ENCODE measurements around the gene PRIMPOL.
"Not testable (repeated sequence)": the region's sequence is repeated elsewhere in the genome, so short reads cannot be mapped to it uniquely, and the experiment has no call there.

Gene PRIMPOL

DNA sequence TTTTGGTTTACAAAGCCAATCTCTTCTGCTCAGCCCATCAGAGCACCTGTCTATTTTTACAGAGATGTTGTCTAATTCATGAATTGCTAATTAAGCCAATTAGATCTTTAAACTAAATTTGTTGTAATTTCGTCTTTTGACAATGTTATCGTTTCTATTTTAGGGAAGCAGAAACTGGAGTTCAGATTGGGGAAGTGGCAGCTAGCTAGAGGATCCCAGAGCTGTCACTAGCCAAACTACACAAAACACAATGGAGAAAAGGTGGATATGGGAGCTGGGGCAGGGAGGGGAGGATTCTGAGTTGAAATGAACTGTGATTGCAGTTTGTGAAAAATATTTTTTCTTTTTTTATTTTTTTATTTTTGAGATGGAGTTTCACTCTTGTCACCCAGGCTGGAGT lies 36.1 kb upstream of the PRIMPOL start:
- Histone ChIP-seq H3K9me3 (ENCODE audit: insufficient read depth, low read length) (no peaks in the 10 kb centered on the region), H3K27me3 (ENCODE audit: low read depth, low read length) (no peaks in the 10 kb centered on the region), H3K4me2 (ENCODE audit: low read length) (no peak overlapping the region), H3K9ac (ENCODE audit: low read length) (no peak overlapping the region), H4K20me1 (ENCODE audit: insufficient read depth, low read length) (no peaks in the 10 kb centered on the region), H3K4me1 (ENCODE audit: low read length) (peaks cover 15% of the 10 kb centered on the region), H3K79me2 (ENCODE audit: low read length) (no peaks in the 10 kb centered on the region), H3K36me3 (replicated peaks; ENCODE audit: low read depth, low read length) (no peaks in the 10 kb centered on the region), H3K27ac (ENCODE audit: low read length) (no peak overlapping the region), H2AFZ (ENCODE audit: low read depth, low read length) (no peak overlapping the region), H3K4me3 (ENCODE audit: low read length) (no peak overlapping the region)
- TF ChIP-seq, protein P1, sequence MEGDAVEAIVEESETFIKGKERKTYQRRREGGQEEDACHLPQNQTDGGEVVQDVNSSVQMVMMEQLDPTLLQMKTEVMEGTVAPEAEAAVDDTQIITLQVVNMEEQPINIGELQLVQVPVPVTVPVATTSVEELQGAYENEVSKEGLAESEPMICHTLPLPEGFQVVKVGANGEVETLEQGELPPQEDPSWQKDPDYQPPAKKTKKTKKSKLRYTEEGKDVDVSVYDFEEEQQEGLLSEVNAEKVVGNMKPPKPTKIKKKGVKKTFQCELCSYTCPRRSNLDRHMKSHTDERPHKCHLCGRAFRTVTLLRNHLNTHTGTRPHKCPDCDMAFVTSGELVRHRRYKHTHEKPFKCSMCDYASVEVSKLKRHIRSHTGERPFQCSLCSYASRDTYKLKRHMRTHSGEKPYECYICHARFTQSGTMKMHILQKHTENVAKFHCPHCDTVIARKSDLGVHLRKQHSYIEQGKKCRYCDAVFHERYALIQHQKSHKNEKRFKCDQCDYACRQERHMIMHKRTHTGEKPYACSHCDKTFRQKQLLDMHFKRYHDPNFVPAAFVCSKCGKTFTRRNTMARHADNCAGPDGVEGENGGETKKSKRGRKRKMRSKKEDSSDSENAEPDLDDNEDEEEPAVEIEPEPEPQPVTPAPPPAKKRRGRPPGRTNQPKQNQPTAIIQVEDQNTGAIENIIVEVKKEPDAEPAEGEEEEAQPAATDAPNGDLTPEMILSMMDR (IDR thresholded peaks at IDR 0.05; ENCODE audit: low read depth, low read length): no peak
- TF ChIP-seq EZH2phosphoT487 (IDR thresholded peaks at IDR 0.05; ENCODE audit: low read depth): no peak

DNA sequence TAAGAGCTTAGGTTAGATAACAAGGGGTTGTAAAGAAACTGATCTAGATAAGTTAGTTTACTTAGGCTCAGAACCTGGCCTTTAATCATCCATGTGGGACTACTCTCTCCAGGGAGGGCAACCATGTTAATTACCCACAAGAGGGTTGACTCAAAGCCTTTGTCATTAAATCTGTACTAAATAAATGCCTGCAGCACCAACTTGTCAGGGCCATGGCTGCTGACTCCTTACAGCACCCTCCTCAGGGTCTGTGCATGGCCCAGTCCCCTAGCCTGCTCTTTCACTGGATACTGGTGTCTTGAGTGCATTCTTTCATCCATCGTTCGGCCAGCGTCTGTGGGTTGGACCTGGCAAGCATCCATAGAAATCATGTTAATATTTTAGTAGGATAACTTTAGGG lies 35.0 kb upstream of the PRIMPOL start:
- TF ChIP-seq, protein P1 (IDR thresholded peaks at IDR 0.05; ENCODE audit: low read depth, low read length): no peak
- no peak for TF ChIP-seq EZH2phosphoT487 (IDR thresholded peaks at IDR 0.05; ENCODE audit: low read depth)
- Histone ChIP-seq H4K20me1 (ENCODE audit: insufficient read depth, low read length) (no peaks in the 10 kb centered on the region), H2AFZ (ENCODE audit: low read depth, low read length) (no peak overlapping the region), H3K9ac (ENCODE audit: low read length) (no peak overlapping the region), H3K9me3 (ENCODE audit: insufficient read depth, low read length) (no peaks in the 10 kb centered on the region), H3K27me3 (ENCODE audit: low read depth, low read length) (no peaks in the 10 kb centered on the region), H3K4me2 (ENCODE audit: low read length) (no peak overlapping the region), H3K36me3 (replicated peaks; ENCODE audit: low read depth, low read length) (no peaks in the 10 kb centered on the region), H3K4me3 (ENCODE audit: low read length) (no peak overlapping the region), H3K79me2 (ENCODE audit: low read length) (no peaks in the 10 kb centered on the region), H3K4me1 (ENCODE audit: low read length) (peaks cover 15% of the 10 kb centered on the region), H3K27ac (ENCODE audit: low read length) (no peak overlapping the region)

DNA sequence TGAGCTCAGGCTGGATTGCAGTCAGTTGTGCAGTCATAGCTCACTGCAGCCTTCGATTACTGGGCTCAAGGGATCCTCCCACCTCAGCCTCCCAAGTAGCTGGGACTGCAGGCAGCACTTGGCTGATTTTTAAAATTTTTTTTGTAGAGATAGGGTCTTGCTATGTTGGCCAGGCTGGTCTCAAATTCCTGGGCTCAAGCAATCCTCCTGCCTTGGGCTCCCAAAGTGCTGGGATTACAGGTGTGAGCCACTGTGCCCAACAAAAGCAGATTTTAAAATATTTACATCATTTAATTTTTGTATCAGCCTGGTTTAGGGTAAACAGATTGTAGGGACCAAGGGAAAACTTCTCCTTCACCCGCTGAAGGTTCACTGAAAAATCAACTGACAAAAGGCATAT lies 33.4 kb upstream of the PRIMPOL start:
- H3K79me2 ChIP-seq (ENCODE audit: low read length); H4K20me1 ChIP-seq (ENCODE audit: insufficient read depth, low read length); H3K4me3 ChIP-seq (ENCODE audit: low read length); H2AFZ ChIP-seq (ENCODE audit: low read depth, low read length); H3K9me3 ChIP-seq (ENCODE audit: insufficient read depth, low read length); H3K27me3 ChIP-seq (ENCODE audit: low read depth, low read length); H3K36me3 ChIP-seq (replicated peaks; ENCODE audit: low read depth, low read length); H3K9ac ChIP-seq (ENCODE audit: low read length): not testable (repeated sequence)
- Histone ChIP-seq H3K27ac (ENCODE audit: low read length) (peak overlapping the region; percentile 84), H3K4me1 (ENCODE audit: low read length) (peaks cover 22% of the 10 kb centered on the region), H3K4me2 (ENCODE audit: low read length) (peak overlapping the region; percentile 65; the same call in 1 of the 2 replicates)

DNA sequence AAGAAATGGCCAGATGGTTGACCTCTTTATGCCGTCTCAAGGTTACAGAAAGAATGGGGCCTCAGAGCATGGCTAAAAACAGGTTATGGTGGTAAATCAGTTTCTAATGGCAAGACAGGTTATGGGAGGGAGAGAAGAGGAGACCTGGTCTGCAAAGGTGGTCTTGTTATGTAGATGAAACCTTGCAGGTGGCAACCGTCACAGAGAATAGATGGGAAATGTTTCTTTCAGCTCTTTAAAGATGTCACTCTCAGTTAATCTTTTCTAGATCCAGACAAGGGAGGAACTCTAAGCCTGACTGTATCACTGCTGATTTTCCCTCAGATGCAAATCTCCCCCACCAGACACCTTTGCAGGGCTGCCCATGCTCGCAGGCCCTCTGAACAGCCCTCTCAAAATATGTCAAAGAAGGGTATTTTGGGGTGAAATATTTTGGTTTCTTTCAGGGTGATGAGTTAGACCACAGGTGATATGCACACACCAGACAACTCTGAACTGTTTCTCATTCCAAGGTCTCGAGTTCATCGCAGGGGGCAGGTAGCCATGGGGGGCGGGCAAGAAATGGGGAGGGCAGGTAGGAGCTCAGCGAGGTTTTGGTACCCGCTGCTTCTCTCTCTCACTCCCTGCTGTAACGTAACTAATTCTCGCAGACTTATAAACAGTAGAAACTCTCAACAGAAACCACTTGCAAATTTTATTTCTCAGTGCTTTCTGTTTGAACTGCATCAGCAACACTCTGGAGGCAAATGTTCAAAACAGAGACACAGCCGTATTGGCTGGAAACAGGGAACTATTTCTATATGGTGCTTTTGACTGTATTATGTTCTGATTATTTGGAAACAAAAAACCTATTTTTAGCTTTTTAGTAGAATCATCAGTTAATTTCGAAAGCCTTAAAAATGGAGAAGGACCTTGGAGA lies 32.6 kb upstream of the PRIMPOL start:
- Histone ChIP-seq H3K27ac (ENCODE audit: low read length) (peak overlapping the region; percentile 84), H4K20me1 (ENCODE audit: insufficient read depth, low read length) (no peaks in the 10 kb centered on the region), H3K9ac (ENCODE audit: low read length) (peak overlapping the region; percentile 39), H3K4me3 (ENCODE audit: low read length) (peak overlapping the region; percentile 49), H3K36me3 (replicated peaks; ENCODE audit: low read depth, low read length) (no peaks in the 10 kb centered on the region), H3K79me2 (ENCODE audit: low read length) (no peaks in the 10 kb centered on the region), H3K4me1 (ENCODE audit: low read length) (peaks cover 22% of the 10 kb centered on the region), H3K9me3 (ENCODE audit: insufficient read depth, low read length) (no peaks in the 10 kb centered on the region), H2AFZ (ENCODE audit: low read depth, low read length) (0 out of 2 replicates have a peak overlapping the region, but pooled peaks have one; percentile 60), H3K27me3 (ENCODE audit: low read depth, low read length) (no peaks in the 10 kb centered on the region), H3K4me2 (ENCODE audit: low read length) (peak overlapping the region; percentile 65)
- no peak for TF ChIP-seq EZH2phosphoT487 (IDR thresholded peaks at IDR 0.05; ENCODE audit: low read depth)
- TF ChIP-seq, protein P1 (IDR thresholded peaks at IDR 0.05; ENCODE audit: low read depth, low read length): no peak
